Measurements from ENCODE around the gene CEP128.

GRCh38 chr14:80681651-80682050 lies 259.9 kb downstream of the CEP128 start:
- TF ChIP-seq CTCF (IDR thresholded peaks at IDR 0.05), result no peak
- no peak for TF ChIP-seq POLR2A (IDR thresholded peaks at IDR 0.05)
